Breast epithelium (tissue), 4 donors: ENCODE data around the gene CPA4. TPM values are rescaled to one million over a fixed set of nuclear protein-coding genes. Genes with fewer than 3 reads are reported as not detected.

ENCODE experiments used
- DNase-seq, 2 donors: peaks; one replicate each; pipeline ENCODE4 v3.0.0-alpha.2; 2019; ENCODE audit warnings: low spot score in 2 of 2
- H3K27ac ChIP-seq, 2 donors: fragments of 200-600 bp; sonication (generic) in 1 of 2; one replicate each; pipeline ENCODE4 v1.5.1; 2016 to 2019; ENCODE audit warnings: mild to moderate bottlenecking in 1 of 2
- H3K27me3 ChIP-seq, 2 donors: fragments of 200-600 bp; sonication (generic) in 1 of 2; one replicate each; pipeline versions ENCODE4 v1.5.1 to v1.6.0; 2017 to 2019; ENCODE audit warnings: control low read depth in 1 of 2, mild to moderate bottlenecking in 1 of 2
- H3K36me3 ChIP-seq: fragments of 200-600 bp; one replicate; pipeline ENCODE4 v1.5.1; 2019
- H3K4me1 ChIP-seq, 2 donors: fragments of 200-600 bp; sonication (generic); one replicate each; pipeline ENCODE4 v1.5.1; 2016 to 2019; ENCODE audit warnings: control low read depth in 1 of 2
- H3K4me3 ChIP-seq, 3 donors: fragments of 200-600 bp; sonication (generic); 1 replicate in 2 of 3; 2 replicates in 1 of 3; pipeline ENCODE4 v1.5.1; 2016 to 2019; ENCODE audit warnings: mild to moderate bottlenecking in 3 of 3, moderate library complexity in 2 of 3
- H3K9me3 ChIP-seq, 2 donors: fragments of 200-600 bp; sonication (generic) in 1 of 2; one replicate each; pipeline ENCODE4 v1.5.1; 2016 to 2019; ENCODE audit warnings: control low read depth in 1 of 2
- POLR2A ChIP-seq: fragments of 450-650 bp; IDR thresholded peaks from one replicate; pipeline ENCODE4 v1.6.1; 2016; ENCODE audit warnings: antibody characterized with exemption, mild to moderate bottlenecking, moderate library complexity
- POLR2AphosphoS5 ChIP-seq, 3 donors: sonication (generic); formaldehyde crosslinking; IDR thresholded peaks; one replicate each; pipeline ENCODE4 v1.6.1; 2017; ENCODE audit warnings: antibody characterized with exemption in 3 of 3
- intact Hi-C: fragments of 100-400 bp; cut with DNase I; formaldehyde crosslinking; loops from one replicate; pipeline ENCODE4 v1.15.1; 2023; ENCODE audit warnings: low total_unique reads
- total RNA-seq, 3 donors: library from RNA; depleted of rRNA; stranded (reverse); fragments of >200 nt; gene quantifications; one replicate each; pipeline ENCODE4 v1.1.0, GENCODE V29; 2016
- TF ChIP-seq, protein P1 (sequence below), 3 donors: fragments of 450-650 bp; IDR thresholded peaks; one replicate each; pipeline ENCODE4 v1.5.1; 2016 to 2017; ENCODE audit warnings: antibody characterized with exemption in 3 of 3, mild to moderate bottlenecking in 3 of 3, moderate library complexity in 3 of 3

CPA4 gene
- total RNA-seq, 3 donors from 2014 or later, result 0.98 to 2.0 TPM; not detected in 1

DNA sequence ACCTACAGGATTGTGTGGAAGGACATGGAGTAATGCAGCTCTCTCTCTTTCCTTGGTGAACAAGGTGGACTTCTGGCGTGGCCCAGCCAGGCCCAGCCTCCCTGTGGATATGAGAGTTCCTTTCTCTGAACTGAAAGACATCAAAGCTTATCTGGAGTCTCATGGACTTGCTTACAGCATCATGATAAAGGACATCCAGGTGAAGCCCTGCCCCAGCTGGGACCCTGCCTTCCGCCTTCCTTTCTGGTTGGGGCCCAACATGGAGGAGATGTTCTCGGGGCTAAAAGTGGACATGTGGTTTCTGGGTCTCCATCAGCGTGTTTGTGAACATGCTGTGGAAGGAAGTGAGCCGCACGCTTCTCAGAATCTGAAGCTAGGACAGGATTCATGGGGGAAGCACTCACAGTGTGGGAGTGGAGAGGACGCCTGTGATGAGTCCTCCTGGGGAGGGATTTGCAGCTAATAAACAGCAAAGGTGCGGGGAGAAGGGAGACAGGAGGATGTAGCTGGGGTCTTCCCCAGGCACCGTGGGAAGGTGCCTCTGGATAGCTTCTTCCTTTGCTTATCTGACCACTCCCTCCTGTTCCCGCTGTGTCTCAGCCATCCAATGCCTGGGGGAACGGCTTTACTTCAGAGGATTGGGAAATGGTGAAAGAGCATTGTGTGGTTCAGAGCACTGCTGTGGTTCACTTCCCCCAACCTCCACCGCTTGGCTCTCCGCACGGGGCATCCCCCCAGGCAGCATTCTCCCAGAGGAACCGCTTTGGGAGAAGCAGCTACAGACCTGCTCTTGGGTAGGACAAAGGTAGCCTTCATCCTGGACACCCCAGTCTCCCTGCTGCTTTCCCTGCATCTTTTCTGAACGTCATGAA is 57.2 kb downstream of the CPA4 start:
- intact Hi-C loops, result no loop called here

DNA sequence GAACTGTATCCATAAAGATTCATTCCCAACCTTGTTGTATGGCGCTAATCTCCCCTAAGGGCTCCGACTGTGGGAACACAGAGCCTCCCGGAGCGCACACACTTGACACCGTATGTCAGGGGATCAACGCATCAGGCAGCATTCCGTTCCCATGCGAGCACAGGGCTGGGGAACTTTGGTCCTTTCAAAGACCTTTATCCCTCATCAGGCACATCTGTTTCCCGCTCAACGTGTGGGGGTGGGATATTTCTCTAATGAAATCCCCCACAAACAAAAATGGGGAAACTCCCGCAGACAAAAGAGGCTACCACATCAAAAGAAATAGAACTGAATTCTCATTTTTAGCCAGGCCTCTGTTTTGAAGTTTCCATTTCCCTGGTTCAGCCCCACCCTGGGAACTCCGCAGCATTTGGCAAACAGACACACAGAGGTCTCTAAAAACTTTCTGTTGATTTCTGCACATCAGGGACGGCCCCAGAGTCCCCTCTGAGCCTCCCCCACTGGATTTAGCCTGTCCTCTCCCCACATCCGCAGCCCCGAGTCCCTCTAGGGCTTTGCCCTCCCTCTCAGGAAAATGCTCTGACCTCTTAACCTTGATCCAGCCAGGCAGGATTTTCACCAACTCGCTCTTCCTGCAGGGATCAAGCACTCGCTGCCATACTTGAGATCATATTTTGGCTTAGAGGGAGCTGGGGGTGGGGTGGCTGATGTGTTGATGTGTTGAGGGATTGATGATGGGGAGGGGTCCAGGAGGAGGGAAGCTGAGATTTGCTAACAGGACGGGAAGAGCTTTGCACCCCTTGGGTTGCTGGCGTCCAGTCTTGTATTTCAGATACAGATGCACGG is 58.2 kb downstream of the CPA4 start:
- H3K27ac ChIP-seq, result peak overlapping the region; percentile 79 to 90

More for the DNA sequence above, 57.2 kb downstream of the CPA4 start:
- DNase-seq, result peak in 1 of 2 donors; percentile 45
- Histone ChIP-seq H3K4me1 (peaks cover 6 to 9% of the 10 kb centered on the region in 2 donors), H3K36me3 (no peaks in the 10 kb centered on the region), H3K27me3 (no peaks in the 10 kb centered on the region), H3K27ac (peak overlapping the region; percentile 79 to 90), H3K4me3 (peak overlapping the region in 1 of 3 donors; percentile 16), H3K9me3 (no peaks in the 10 kb centered on the region)
- TF ChIP-seq POLR2A (no peak), POLR2AphosphoS5 (IDR thresholded peaks at IDR 0.05) (no peak)
- TF ChIP-seq, protein P1, sequence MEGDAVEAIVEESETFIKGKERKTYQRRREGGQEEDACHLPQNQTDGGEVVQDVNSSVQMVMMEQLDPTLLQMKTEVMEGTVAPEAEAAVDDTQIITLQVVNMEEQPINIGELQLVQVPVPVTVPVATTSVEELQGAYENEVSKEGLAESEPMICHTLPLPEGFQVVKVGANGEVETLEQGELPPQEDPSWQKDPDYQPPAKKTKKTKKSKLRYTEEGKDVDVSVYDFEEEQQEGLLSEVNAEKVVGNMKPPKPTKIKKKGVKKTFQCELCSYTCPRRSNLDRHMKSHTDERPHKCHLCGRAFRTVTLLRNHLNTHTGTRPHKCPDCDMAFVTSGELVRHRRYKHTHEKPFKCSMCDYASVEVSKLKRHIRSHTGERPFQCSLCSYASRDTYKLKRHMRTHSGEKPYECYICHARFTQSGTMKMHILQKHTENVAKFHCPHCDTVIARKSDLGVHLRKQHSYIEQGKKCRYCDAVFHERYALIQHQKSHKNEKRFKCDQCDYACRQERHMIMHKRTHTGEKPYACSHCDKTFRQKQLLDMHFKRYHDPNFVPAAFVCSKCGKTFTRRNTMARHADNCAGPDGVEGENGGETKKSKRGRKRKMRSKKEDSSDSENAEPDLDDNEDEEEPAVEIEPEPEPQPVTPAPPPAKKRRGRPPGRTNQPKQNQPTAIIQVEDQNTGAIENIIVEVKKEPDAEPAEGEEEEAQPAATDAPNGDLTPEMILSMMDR (IDR thresholded peaks at IDR 0.05), result no peak

DNA sequence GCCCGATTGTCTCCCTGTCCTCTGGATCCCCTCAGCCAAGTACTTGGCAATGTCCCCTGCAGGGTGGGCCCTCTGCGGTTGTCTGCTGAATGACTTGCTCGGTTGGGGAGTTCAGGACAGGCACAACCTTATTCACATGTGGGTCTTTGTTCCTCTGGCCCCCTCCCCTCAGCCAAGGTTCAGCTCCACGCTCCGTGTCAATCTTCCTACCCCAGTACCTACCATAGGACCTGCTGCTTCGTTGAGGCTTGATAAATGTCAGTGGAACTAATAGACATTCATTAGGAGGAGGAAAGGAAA is 58.8 kb downstream of the CPA4 start:
- intact Hi-C loops, result no loop called here
- H3K27ac ChIP-seq, result peak overlapping the region; percentile 79 to 90
- no peaks in the 10 kb centered on the region for H3K36me3 ChIP-seq
- H3K27me3 ChIP-seq, result no peaks in the 10 kb centered on the region
- H3K4me1 ChIP-seq, result peaks cover 13 to 19% of the 10 kb centered on the region in 2 donors
- H3K9me3 ChIP-seq, result no peaks in the 10 kb centered on the region
- no peak overlapping the region for H3K4me3 ChIP-seq
- TF ChIP-seq POLR2AphosphoS5 (IDR thresholded peaks at IDR 0.05), result no peak
- TF ChIP-seq, protein P1 (IDR thresholded peaks at IDR 0.05), result no peak
- TF ChIP-seq POLR2A, result no peak
- no peak for DNase-seq

More for the DNA sequence above, 58.2 kb downstream of the CPA4 start:
- intact Hi-C loops, result no loop called here
- Histone ChIP-seq H3K4me1 (peaks cover 12 to 16% of the 10 kb centered on the region in 2 donors), H3K4me3 (peak overlapping the region in 1 of 3 donors; percentile 25), H3K27me3 (no peaks in the 10 kb centered on the region), H3K36me3 (no peaks in the 10 kb centered on the region), H3K9me3 (no peaks in the 10 kb centered on the region)
- DNase-seq, result no peak
- TF ChIP-seq, protein P1 (IDR thresholded peaks at IDR 0.05), result no peak
- TF ChIP-seq POLR2A (no peak), POLR2AphosphoS5 (IDR thresholded peaks at IDR 0.05) (no peak)

DNA sequence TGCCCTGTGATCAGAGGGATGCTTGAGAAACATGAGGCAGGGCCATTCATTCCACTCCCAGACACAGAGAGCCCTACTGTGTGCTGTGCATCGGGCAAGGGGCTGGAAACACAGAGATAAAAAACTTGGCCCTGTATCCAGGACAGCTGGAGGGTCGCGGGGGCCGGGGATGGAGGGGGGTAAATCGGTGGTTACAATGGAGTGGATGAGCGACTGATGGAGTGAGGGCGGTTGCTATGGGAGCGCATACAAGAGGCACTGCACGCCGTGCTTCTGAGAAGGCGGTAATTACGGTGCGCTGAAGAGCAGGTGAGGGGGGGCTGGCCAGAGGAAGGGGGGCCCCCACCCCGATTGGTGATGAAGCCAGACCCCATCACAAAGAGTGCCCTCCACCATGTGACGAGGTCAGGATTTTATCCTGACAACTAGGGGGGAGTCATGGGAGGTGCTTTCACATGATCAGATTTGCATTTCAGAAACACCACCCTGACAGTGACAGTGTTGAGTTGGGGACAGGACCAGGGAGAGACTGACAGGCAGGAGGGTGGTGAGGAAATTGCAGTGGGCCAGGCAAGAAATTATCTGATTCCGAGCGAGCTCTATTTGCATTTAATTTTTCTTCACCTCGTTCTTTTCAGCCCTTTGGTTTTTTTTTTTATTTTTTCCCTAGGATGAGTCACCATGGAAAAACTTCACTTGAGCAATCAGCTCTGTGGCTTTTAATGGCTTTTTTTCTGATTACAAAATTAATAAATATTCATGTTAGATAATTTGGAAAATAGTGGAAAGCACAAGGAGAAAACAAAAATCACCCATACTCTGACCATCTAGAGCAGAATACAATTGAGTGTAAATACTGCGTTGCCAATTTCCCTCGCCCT is 59.5 kb downstream of the CPA4 start:
- no peak for DNase-seq
- TF ChIP-seq, protein P1 (IDR thresholded peaks at IDR 0.05), result no peak
- no peak for TF ChIP-seq POLR2A
- TF ChIP-seq POLR2AphosphoS5 (IDR thresholded peaks at IDR 0.05), result no peak
- intact Hi-C loops, result no loop called here
- Histone ChIP-seq H3K4me3 (peak overlapping the region in 1 of 3 donors; percentile 34), H3K36me3 (no peaks in the 10 kb centered on the region), H3K27me3 (no peaks in the 10 kb centered on the region), H3K27ac (peak overlapping the region; percentile 79 to 90), H3K4me1 (peaks cover 18 to 20% of the 10 kb centered on the region in 2 donors), H3K9me3 (no peaks in the 10 kb centered on the region)
